KBM-7 (cell line): ENCODE data around the gene NOL4L.

Source experiments
- DNase-seq: peaks from one replicate; pipeline ENCODE4 v3.0.0-alpha.2; 2015
- in situ Hi-C: fragments of 300-500 bp; cut with MboI; formaldehyde crosslinking; loops from 2 replicates; pipeline ENCODE4 v1.14.3; 2020; ENCODE audit warnings: low sequenced_read_pairs, low pct_unique_long_range_greater_than_20kb, mixed read lengths

NOL4L gene

DNA sequence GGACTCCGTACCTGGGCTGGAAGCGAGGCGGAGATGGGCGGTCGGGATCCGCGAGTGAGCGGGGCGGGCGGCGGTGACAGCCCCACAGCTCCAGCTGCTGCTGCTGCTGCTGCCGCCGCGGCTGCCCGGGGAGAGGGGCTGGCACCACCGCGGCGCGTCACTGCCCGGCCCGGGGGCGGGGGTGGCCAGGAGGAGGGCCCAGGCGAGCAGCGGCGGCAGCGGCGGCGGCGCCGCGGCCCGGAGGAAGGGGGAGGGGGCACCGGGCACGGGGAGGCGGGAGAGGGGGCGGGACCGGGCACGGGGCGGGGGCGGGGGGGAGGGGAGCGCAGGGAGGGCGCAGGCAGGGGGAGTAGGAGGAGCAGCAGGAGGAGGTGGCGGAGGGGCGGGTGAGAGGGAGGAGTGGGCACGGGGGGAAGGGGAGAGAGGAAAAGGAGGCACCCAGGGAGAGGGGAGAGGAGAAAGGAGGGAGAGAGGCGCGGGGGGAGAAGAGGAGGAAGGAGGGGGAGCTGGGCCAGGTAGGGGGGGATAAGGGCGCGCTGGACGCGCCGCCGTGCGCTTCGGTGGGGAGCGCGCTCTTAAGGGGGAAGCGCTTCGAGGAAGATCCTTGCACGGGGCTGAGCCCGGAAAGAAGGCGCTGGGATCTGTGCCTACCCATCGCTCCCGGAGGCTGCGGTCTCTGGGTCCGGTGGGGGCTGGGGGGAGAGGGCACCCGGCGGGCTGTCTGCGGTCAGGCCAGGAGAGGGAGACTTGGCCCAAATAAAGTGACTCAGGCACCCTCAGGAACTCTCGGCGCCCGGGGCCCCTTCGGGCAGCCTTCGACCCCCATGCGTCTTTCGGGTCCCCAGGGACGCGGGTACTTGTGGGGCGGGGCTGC is 101.5 kb downstream of the NOL4L start:
- in situ Hi-C loops: no loop called here
- peak; percentile 90 for DNase-seq

DNA sequence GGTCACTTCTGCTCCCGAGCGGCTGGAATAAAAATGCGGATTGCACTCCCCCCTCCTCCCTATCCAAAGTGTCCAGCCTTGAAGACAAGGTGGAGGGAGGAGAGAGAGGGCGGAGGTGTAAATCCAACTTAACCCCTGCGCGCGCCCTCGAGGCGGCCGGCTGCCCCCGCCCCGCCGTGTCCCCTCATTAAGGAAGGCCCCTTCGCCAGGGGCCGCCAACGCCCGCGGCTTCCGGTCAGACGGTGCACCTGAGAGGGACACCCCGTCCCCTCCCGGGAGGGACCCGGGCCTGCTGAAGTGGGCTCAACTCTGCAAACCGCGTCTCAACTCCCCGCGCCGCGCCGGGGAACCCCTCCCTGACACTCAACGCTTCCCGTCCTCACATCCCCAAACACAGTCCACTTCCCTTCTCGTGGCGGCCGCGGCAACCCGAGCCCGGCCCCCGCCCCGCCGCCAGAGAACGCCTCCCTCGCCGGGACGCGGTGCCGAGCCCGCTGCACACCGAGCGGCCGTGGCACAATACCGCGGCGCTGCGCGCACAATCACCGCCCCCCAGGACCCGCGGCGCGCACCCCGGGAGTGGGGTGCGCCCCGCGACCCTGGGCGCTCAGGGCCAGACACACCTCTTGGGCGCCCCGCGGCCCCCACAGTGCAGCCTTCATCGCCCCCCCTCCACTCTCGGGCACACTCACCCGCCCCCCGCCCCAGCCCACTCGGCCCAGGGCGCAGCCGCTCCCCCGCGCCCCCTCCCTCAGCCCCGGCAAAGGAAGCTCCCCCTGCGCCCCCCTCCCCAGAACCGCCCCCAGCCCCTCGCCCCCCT is 102.5 kb downstream of the NOL4L start:
- peak; percentile 60 for DNase-seq
- in situ Hi-C loops: no loop called here

DNA sequence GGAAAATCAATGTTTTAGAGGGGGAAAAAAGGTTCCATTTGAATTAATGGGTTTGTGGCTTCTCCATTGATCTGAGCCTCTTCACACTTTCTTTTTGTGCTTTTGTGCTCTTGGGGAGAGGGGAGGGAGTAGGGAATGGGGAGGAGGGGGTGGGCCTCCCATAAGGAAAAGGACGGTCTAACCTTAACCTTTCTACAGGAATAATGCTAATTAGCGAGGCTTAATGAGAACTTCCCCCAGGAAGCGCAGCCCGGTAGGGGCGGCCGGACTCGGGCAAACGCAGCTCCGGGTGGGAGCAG is 103.0 kb downstream of the NOL4L start:
- no peak for DNase-seq
- in situ Hi-C loops: no loop called here

DNA sequence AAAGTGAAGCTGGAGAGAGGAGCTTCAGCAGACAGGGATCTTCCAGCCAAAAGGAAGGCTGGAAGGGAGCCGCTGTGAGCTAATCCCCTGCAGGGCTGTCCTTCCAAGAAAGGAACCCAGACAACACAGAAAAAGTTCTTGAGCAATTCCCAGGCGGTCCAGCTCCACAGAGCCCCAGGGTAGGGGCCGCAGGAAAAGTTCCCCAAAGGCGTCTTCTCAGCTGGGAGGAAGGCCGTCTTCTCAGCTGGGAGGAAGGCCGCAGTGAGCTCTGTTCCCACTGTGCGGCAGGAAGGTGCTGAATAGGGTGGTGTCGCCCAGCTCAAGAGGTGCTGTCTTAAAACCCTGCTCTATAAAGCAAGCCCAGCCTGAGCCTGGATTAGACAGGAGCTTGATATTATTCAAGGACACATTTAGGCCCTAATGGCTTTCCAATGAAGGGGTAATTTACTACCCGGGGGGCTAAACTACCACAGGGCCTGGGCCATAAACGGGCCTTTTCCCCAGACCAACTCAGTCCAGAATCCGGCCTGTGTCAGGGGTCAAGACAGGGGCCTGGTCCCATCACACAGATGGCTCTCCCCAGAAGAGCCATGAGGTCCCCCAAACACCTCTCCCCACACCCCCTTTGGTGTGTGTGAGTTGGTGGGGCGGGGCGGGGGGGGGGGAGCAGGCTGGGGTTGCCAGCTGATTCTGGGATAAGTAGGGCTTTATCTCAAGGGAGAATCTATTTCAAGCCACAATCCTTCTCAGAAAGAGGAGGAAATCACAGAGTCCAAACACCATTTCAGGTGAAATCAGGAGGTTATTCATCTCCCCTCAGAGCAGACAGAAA is 103.6 kb downstream of the NOL4L start:
- in situ Hi-C loops: no loop called here
- no peak for DNase-seq

DNA sequence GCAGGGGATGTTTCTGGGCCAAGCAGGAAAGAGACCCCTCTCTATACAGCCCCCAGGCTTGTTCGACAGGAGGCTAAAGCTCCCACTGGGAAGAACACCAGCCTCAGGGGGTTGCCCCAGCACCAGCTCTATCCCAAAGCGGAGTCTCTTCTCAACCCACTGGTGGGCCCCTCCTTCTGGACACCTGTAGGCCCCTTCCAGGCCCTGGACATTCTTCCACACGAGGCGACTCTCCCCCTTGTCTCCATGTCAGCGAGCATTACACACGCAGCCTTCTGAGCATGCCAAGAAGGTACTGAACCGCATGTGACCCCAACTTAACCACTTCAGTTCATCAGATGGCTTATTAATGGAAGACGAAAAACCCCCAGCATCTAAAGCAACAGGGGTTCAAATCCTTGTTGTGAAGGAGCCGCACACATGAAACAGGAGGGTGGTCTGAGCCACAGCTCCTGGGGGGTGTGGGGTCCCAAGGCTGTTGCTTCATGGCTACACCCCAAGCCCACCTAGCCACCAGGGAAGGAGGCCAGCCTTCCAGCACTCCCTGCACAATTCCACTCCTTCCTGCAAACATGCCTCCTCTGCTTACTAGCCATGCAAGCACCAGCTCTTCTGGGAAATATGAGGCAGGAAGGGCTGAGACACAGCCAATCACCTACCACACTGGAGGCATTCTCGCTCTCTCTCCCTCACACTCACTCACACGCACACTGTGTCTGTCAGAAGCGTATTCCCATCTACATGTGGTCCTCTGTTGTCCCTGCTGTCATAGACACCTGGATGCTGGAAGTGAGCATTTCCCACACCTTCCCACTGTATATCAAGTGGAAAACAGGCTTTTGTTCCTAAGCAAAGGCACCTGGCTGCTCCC is 104.5 kb downstream of the NOL4L start:
- DNase-seq: no peak
- in situ Hi-C loops: no loop called here

DNA sequence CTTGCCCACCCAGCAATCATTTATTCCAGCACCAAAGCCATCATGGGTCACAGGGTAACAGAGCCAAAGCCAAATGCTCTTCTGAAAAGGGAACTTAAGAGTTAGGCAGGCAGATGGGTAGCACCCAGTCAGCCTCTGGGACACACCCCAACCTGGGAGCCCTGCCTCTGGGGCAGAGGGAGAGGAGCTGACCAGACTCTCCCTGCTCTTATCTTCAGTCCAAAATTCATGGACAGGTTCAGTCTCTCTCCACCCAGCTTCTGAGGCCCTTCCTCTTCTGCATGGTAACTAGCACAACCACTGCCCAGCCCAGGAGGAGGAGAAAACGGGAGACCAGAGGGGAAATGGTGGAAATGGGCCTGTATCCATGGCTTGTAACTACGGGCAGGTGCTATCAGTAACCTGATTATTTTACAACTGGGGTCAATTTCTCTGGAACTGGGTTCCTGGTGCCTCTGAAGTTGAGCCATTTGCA is 105.4 kb downstream of the NOL4L start:
- peak; percentile 16 for DNase-seq
- in situ Hi-C loops: no loop called here

DNA sequence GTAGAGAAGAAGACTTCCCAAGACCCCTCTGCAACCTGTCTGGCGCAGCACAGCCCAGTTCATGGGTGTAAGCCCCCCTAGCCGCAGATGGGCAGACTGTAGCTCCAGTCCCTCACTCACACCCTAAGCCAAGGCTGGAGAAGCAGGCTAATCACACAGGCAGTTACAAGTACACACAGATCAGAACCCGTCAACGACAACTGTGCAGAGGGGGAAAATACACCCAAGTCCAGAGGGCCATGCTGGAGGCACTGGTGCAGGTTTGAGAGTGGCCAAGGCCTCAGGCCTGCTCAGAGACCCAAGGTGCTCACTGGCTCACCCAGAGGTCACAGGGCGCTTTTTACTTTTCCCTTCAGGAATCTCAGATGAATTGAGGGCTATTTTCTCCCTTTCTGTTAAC is 106.1 kb downstream of the NOL4L start:
- no peak for DNase-seq
- in situ Hi-C loops: no loop called here

DNA sequence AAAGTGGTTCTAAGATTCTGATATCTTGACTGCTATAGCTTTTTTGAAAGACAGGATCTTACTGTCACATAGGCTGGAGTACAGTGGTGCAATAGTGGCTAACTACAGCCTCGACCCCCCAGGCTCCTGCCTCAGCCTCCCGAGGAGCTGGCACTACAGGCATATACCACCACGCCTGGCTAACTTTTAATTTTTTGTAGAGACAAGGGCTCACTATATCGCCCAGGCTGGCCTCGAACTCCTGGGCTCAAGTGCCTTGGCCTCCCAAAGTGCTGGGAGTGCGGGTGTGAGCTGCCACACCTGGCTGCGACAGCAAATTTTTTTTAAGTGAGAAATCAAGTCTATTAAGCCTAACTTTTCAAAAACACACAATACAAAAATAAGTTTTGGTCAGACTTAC is 106.6 kb downstream of the NOL4L start:
- no peak for DNase-seq
- in situ Hi-C loops: no loop called here

DNA sequence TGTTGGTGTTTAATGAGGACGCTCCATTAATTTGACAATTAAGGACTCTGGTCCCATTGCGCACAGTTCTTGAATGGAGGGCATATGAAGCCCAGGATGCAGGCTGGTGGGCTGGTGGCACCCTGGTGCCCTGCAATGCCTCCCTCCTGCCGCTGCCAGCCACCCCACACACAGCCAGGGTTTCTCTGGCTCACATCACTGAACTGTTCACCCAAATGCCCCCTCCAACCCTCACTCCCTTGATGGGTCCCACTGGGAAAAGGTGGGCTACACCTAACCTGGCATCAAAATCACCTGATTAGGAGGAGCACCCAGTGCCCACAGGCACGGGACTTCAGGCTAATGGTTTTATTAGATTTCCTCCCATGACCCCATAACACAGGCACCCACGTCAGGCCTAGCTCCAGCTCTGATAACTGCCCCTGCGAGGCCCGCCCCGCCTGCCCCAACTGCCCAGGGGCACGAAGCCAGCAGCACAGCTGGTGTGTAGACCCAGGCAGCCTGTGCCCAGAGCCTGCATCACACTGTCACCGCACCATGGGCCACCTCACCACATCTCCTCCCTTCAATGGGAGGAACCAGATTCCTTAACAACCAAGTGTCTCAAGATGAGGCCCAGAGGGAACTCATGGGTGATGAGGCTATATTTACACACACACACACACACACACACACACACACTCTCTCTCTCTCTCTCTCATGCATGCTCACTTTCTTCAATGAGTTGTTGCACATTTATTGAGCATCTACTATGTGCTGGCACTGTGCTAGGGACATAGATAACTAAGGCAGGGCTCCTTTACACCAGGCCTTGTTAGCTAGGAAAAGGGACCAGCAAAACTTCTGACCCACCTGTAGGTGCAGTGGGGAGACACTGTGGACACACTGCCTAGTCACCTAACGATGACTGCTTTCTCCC is 107.3 kb downstream of the NOL4L start:
- in situ Hi-C loops: no loop called here
- DNase-seq: no peak

DNA sequence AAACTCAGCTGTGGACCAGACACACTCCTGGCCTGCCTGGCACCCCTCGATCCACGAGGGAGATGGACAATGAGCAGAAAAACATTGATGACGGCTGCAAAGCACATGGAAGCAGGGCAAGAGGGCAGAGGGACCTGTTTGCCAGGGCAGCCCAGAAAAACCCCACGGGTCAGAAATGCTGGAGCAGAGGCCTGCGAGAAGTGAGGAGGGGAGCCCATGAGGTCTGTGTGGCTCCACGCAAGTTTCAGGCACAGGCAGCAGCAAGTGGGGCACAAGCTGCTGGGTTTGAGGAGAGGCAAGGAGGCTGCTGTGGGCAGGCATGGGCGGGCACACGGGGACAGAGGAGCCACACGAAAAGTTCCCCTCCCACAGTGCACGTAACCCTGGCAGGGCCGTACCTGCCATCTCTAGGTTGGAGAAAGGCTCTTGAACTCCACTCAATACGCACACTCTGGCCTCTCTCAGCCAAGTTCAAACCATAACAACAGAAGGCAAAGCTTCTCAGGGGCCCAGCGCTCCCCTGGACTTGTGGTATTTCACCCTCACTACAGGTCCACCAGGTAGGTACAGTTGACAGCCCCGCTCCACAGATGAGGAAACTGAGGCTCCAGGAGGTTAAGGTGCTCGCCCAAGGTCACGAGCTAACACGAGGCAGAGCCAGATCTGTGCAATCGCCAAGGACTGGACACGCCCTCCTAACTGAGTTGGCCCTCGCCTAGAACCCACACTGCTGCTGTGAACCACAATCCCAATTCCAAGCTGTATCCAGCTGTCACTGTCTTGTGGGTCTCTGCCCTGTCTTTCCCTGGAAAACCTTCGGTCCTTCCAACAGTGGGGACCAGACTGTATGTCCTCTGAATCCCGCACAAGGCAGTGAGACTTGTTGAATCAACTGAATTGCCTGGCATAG is 108.2 kb downstream of the NOL4L start:
- in situ Hi-C loops: no loop called here
- DNase-seq: no peak

DNA sequence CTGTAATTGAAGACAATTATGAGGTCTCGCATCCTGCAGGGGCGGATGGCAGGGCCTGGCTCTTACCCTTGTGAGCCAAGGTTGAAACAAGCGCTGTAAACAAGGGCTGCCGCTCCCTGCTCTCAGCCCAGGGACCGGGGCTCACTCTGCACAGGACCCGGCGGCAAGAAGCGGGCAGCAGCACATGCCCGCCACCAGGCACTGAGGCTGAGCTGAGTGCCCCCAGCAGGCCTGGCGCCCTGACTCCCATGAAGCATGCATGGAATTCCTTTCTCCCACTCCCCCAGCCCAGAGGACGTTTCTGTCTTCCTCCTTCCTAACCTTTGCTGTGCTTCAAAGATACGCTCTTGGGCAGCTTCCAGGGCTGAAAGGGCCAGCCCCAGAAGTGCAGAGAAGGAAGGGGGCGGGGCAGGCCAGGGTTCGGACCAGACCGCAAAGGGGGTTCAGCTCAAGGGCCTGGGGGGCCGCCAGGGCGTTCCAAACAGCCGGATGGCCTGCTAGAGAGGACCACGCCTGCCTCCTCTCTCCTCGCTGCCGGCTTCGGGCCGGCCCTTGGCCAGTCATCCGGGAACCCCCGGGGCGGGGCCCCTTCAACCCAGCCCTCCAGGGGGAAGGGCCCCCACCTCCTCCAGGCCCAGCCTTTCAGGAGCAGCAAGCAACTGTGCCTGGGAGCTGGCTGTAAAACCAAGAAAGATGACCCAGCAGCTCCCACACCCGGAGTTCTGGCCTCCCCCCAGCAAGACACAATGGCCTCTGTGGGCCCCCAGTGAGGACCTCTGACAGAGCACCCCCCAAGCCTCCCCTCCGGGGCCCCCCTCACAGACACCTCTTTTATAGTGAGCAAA is 109.9 kb downstream of the NOL4L start:
- in situ Hi-C loops: no loop called here
- peak; percentile 84 for DNase-seq

DNA sequence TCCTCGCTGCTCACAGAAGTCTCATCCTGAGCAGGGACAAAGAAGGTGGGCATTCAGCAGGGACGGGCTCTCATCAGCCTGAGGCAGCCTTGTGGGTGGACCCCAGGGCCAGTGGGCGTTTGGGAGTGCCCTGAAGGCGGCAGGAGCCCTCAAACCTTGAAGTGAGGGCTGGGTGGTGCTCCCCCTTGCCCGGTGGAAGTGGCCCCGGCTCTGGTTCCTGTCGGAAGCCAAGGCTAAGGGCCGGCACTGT is 110.5 kb downstream of the NOL4L start:
- in situ Hi-C loops: no loop called here
- no peak for DNase-seq

DNA sequence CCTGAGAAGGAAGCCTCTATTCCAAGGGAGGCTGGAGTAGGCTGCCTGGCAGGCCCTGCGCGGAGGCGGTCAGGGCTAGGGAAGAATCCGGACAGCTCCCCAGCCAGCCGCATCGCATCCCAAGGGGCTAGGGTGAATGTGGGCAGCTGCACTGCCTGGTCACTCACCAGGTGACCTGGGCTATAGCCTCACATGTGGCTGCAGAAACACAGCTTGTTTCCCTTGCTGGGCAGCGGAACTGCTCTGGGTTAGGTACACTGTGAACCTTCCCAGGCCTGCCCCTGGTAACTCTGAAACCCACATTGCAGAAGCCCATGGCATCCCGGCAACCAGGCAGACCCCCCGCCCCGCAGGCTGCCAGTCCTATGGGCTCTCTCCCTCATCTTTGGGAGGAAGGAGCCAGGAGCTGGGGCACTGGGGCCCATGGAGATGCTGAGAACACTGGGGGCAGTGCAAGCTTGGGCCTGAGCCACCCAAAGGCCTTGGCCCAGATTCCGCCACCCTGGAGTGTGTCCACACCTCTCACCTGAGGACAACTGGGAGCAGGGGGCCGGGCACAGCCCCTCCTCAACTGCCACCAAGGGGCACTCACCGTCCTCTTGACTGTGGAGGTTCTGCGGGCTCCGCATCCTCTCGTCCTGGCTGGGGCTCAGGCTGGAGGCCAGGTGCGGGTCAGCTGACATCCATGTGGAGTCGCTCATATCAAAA is 111.0 kb downstream of the NOL4L start:
- in situ Hi-C loops: no loop called here
- no peak for DNase-seq

DNA sequence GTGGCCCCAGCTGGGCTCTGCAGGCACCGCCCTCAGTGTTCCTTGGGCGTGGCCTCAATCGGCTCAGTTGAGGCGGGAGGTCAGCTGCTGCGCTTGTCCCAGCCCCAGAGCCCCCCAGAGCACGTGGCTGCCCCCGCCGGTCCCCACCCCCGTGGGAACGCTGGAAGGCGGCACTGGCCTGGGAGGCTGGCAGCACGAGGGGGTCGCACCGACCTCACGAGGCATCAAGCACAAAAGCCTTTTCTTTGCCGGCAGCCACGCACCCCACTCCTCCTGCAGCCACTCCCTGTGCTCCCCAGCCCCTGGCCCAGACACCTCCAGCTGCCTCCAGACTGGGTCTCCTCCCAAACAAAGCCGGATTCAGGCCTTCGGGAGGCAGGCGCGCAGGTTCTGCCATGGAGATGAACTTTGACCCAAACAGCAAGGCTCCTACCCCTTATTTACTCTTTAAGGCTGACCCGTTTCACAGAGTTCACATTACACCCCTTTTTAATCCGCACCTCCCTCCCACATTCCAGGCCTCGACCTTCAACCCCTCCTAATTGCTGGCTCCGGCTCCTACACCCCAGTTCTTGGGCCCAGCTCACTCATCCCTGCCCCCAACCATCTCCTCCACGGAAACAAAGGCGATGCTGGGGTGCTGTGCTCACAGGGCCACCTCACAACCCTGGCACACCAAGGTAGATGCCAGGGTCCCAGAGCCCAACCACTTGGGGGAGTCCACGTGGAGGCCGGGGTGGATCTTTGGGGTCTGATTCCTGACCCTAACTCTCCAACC is 111.7 kb downstream of the NOL4L start:
- DNase-seq: no peak
- in situ Hi-C loops: no loop called here

DNA sequence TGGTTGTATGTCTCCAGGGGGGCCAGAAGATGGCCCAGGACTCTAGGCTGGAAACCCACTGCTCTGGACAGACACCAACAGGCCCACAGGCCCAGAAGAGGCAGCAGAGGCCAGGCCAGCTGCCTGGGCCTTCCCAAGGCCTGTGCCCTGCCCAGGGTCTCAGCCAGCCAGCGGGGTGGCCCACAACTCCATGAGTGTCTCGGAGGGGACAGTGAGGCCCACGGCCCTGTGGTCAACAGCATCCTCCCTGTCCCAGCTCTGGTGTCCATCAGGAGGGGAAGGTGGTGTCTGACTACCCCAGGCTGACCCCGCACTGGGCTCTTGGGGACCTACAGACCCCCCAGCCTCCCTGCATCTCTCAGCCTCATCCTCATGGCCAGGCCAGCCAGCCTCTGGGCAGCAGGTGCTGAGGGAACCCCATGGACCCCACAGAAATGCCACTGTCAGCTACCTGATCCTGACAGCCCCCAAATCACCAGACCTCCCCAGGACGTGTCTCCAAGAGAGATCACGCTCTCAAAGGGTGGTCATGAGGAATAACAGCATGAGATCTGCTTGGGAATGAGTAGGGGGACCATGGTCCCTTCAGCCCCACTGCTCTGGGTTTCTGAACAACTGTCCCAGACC is 112.4 kb downstream of the NOL4L start:
- no peak for DNase-seq
- in situ Hi-C loops: no loop called here
